Astrocyte (in vitro differentiated cells and primary cell): ENCODE measurements around the gene ACOX3. TPM values are rescaled to one million over a fixed set of nuclear protein-coding genes. Genes with fewer than 3 reads are reported as not detected.
"Not testable (repeated sequence)": the region's sequence is repeated elsewhere in the genome, so short reads cannot be mapped to it uniquely, and the experiment has no call there.

Experiments used
- DNase-seq: peaks from one replicate; pipeline ENCODE4 v3.0.0-alpha.2; 2010; ENCODE audit warnings: low read depth
- FAIRE-seq: peaks from 2 replicates; lab custom pipeline; 2011; peaks lifted over from hg19 to GRCh38; lab: Jason Lieb, UNC
- H2AFZ ChIP-seq: 2 replicates; pipeline ENCODE4 v1.6.0; 2012; ENCODE audit warnings: low read depth, low read length, inconsistent platforms
- H3K27ac ChIP-seq: 2 replicates; pipeline ENCODE4 v1.5.1; 2011; ENCODE audit warnings: low read depth, low read length, inconsistent platforms
- H3K27me3 ChIP-seq: 2 replicates; pipeline ENCODE4 v1.6.0; 2011; ENCODE audit warnings: low read length, inconsistent platforms; ENCODE audit not compliant: insufficient read depth
- H3K36me3 ChIP-seq: 2 replicates; pipeline ENCODE4 v1.5.1; 2011; ENCODE audit warnings: low read length, inconsistent platforms; ENCODE audit not compliant: insufficient read depth
- H3K4me1 ChIP-seq: 2 replicates; pipeline ENCODE4 v1.5.1; 2011; ENCODE audit warnings: low read length, inconsistent platforms; ENCODE audit not compliant: insufficient read depth
- H3K4me2 ChIP-seq: 2 replicates; pipeline ENCODE4 v1.6.0; 2012; ENCODE audit warnings: low read length, inconsistent platforms
- H3K4me3 ChIP-seq: 2 replicates; pipeline ENCODE4 v1.5.1; 2011; ENCODE audit warnings: low read depth, mild to moderate bottlenecking, low read length, inconsistent platforms; ENCODE audit not compliant: insufficient read depth
- H3K79me2 ChIP-seq: 2 replicates; pipeline ENCODE4 v1.6.0; 2012; ENCODE audit warnings: mild to moderate bottlenecking, low read length, inconsistent platforms; ENCODE audit not compliant: insufficient read depth
- H3K9ac ChIP-seq: 2 replicates; pipeline ENCODE4 v1.6.0; 2012; ENCODE audit warnings: mild to moderate bottlenecking, low read length, inconsistent platforms
- H3K9me3 ChIP-seq: 2 replicates; pipeline ENCODE4 v1.5.1; 2012; ENCODE audit warnings: low read depth, mild to moderate bottlenecking, low read length, inconsistent platforms; ENCODE audit not compliant: insufficient read depth
- H4K20me1 ChIP-seq: 2 replicates; pipeline ENCODE4 v1.6.0; 2012; ENCODE audit warnings: low read length, inconsistent platforms; ENCODE audit not compliant: insufficient read depth
- H3K27ac Mint-ChIP-seq: one replicate; pipeline ENCODE4 v1.8.0; 2021; ENCODE audit warnings: mild to moderate bottlenecking, mixed read lengths; ENCODE audit not compliant: unreplicated experiment
- H3K27me3 Mint-ChIP-seq: one replicate; pipeline ENCODE4 v1.8.0; 2021; ENCODE audit warnings: low read depth, mixed read lengths; ENCODE audit not compliant: unreplicated experiment
- H3K36me3 Mint-ChIP-seq: one replicate; pipeline ENCODE4 v1.8.0; 2021; ENCODE audit warnings: low read depth, mixed read lengths; ENCODE audit not compliant: unreplicated experiment
- H3K4me1 Mint-ChIP-seq: one replicate; pipeline ENCODE4 v1.8.0; 2021; ENCODE audit warnings: low read depth, mixed read lengths; ENCODE audit not compliant: unreplicated experiment
- H3K4me3 Mint-ChIP-seq: one replicate; pipeline ENCODE4 v1.8.0; 2021; ENCODE audit warnings: mild to moderate bottlenecking, moderate library complexity, mixed read lengths; ENCODE audit not compliant: unreplicated experiment
- H3K9me3 Mint-ChIP-seq: one replicate; pipeline ENCODE4 v1.8.0; 2021; ENCODE audit warnings: mild to moderate bottlenecking, mixed read lengths; ENCODE audit not compliant: unreplicated experiment
- EZH2 ChIP-seq: IDR thresholded peaks from 2 replicates; pipeline ENCODE4 v1.6.1; 2012; ENCODE audit warnings: mild to moderate bottlenecking, low read length, inconsistent platforms; ENCODE audit not compliant: insufficient read depth
- total RNA-seq: library from RNA; stranded (reverse); gene quantifications from 2 replicates; pipeline ENCODE4 v1.2.1, GENCODE V29; 2021
- TF ChIP-seq, protein P1 (sequence below): IDR thresholded peaks from 2 replicates; pipeline ENCODE4 v1.5.1; 2011; ENCODE audit warnings: low read depth, mild to moderate bottlenecking, inconsistent platforms, low read length, moderate library complexity; ENCODE audit not compliant: insufficient read depth

The ACOX3 gene
- total RNA-seq, 1 donor from 2014 or later = 45.6 TPM

DNA sequence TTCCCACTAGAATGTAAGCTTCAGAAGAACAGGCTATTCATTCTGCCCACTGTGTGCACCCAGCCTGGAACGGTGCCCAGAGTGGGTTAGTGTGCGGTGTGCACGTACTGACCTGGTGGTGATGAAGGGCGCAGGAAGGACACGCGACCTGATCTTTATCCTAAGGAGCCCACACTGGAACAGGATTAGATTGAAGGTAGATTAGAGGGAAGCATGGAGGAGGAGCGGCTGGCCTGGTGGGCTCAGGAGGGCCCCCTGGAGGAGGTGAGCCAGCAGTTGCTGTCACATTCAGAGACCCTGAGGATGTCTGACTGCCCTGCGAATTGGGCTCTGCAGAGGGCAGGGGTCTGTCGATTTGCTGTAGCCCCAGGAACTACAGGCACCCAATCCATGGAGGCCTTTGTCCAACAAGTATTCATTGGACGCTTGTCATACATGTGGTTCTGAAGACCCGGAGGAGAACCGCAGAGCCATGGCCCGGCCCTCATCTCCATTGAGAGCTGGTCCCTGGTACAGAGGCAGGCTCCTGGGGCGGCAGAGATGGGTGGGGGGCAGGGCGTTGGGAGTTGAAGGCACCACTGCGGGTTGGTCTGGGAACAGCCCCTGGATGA, 97.8 kb downstream of the ACOX3 start:
- Histone ChIP-seq H3K79me2 (no peaks in the 10 kb centered on the region), H3K27ac (no peak overlapping the region), H3K4me1 (no peaks in the 10 kb centered on the region), H4K20me1 (no peaks in the 10 kb centered on the region), H3K27me3 (peaks cover 15% of the 10 kb centered on the region), H2AFZ (no peak overlapping the region), H3K36me3 (no peaks in the 10 kb centered on the region), H3K4me3 (no peak overlapping the region), H3K9ac (no peak overlapping the region), H3K4me2 (no peak overlapping the region), H3K9me3 (no peaks in the 10 kb centered on the region)
- Mint-ChIP-seq H3K36me3 (no peaks in the 10 kb centered on the region), H3K4me1 (no peaks in the 10 kb centered on the region), H3K27ac (no peak overlapping the region), H3K27me3 (peaks cover 19% of the 10 kb centered on the region), H3K4me3 (no peak overlapping the region), H3K9me3 (peaks cover 4% of the 10 kb centered on the region)
- no peak for DNase-seq
- no peak for FAIRE-seq
- TF ChIP-seq, protein P1, sequence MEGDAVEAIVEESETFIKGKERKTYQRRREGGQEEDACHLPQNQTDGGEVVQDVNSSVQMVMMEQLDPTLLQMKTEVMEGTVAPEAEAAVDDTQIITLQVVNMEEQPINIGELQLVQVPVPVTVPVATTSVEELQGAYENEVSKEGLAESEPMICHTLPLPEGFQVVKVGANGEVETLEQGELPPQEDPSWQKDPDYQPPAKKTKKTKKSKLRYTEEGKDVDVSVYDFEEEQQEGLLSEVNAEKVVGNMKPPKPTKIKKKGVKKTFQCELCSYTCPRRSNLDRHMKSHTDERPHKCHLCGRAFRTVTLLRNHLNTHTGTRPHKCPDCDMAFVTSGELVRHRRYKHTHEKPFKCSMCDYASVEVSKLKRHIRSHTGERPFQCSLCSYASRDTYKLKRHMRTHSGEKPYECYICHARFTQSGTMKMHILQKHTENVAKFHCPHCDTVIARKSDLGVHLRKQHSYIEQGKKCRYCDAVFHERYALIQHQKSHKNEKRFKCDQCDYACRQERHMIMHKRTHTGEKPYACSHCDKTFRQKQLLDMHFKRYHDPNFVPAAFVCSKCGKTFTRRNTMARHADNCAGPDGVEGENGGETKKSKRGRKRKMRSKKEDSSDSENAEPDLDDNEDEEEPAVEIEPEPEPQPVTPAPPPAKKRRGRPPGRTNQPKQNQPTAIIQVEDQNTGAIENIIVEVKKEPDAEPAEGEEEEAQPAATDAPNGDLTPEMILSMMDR = no peak
- TF ChIP-seq EZH2 = no peak

- H3K27me3 Mint-ChIP-seq = peaks cover 19% of the 10 kb centered on the region
Measured at GRCh38 chr4:8341691-8342090, 98.8 kb downstream of the ACOX3 start.

DNA sequence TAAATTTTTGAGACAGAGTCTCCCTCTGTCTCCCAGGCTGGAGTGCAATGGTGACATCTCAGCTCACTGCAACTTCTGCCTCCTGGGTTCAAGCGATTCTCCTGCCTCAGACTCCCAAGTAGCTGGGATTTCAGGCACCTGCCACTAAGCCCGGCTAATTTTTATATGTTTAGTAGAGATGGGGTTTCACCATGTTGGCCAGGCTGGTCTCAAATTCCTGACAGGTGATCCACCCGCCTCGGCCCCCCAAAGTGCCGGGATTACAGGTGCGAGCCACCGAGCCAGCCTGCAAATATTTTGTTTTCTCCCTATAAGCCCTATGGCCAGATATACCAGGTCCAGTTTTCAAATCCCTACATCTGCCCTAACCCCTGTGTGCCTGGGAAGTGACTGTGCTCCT, 99.2 kb downstream of the ACOX3 start:
- not testable (repeated sequence) for H3K27ac Mint-ChIP-seq, H3K4me3 Mint-ChIP-seq, H3K4me2 ChIP-seq, FAIRE-seq, H3K9me3 ChIP-seq, H3K27ac ChIP-seq, H3K36me3 Mint-ChIP-seq, DNase-seq, H3K4me3 ChIP-seq, H4K20me1 ChIP-seq, H3K9me3 Mint-ChIP-seq, H2AFZ ChIP-seq, H3K79me2 ChIP-seq, H3K4me1 ChIP-seq, H3K9ac ChIP-seq, H3K4me1 Mint-ChIP-seq, H3K36me3 ChIP-seq
- peaks cover 11% of the 10 kb centered on the region for H3K27me3 ChIP-seq
- H3K27me3 Mint-ChIP-seq = peaks cover 17% of the 10 kb centered on the region

More at GRCh38 chr4:8341691-8342090, 98.8 kb downstream of the ACOX3 start:
- H3K9me3 ChIP-seq = no peaks in the 10 kb centered on the region
- no peaks in the 10 kb centered on the region for H4K20me1 ChIP-seq
- H2AFZ ChIP-seq = no peak overlapping the region
- H3K36me3 ChIP-seq = no peaks in the 10 kb centered on the region
- no peaks in the 10 kb centered on the region for H3K79me2 ChIP-seq
- no peak overlapping the region for H3K4me3 Mint-ChIP-seq
- no peak overlapping the region for H3K4me2 ChIP-seq
- H3K9me3 Mint-ChIP-seq = peaks cover 6% of the 10 kb centered on the region
- DNase-seq = no peak
- no peak overlapping the region for H3K27ac ChIP-seq
- H3K9ac ChIP-seq = no peak overlapping the region
- no peaks in the 10 kb centered on the region for H3K4me1 ChIP-seq
- peaks cover 2% of the 10 kb centered on the region for H3K4me1 Mint-ChIP-seq
- no peaks in the 10 kb centered on the region for H3K36me3 Mint-ChIP-seq
- no peak for FAIRE-seq
- peaks cover 11% of the 10 kb centered on the region for H3K27me3 ChIP-seq
- TF ChIP-seq EZH2 = no peak
- TF ChIP-seq, protein P1 = no peak
- H3K4me3 ChIP-seq = no peak overlapping the region
- H3K27ac Mint-ChIP-seq = no peak overlapping the region
